Rectal smooth muscle tissue (tissue), 1 donor: Measurements from ENCODE around the gene PDSS1.

Experiments
- H3K27ac ChIP-seq: one replicate; pipeline ENCODE4 v1.7.0; 2013; ENCODE audit warnings: low read depth, low read length, inconsistent platforms
- H3K27me3 ChIP-seq: one replicate; pipeline ENCODE4 v1.7.0; 2013; ENCODE audit warnings: low read length; ENCODE audit not compliant: control insufficient read depth, insufficient read depth
- H3K36me3 ChIP-seq: one replicate; pipeline ENCODE4 v1.7.0; 2013; ENCODE audit warnings: low read length; ENCODE audit not compliant: control insufficient read depth, insufficient read depth
- H3K4me1 ChIP-seq: one replicate; pipeline ENCODE4 v1.7.0; 2013; ENCODE audit warnings: low read length; ENCODE audit not compliant: control insufficient read depth, insufficient read depth
- H3K4me3 ChIP-seq: one replicate; pipeline ENCODE4 v1.7.0; 2013; ENCODE audit warnings: low read length
- H3K9ac ChIP-seq: one replicate; pipeline ENCODE4 v1.7.0; 2013; ENCODE audit warnings: low read length

The PDSS1 gene

GRCh38 chr10:26703974-26704373 lies 6.5 kb downstream of the PDSS1 start:
- Histone ChIP-seq H3K4me1 (no peaks in the 10 kb centered on the region), H3K9ac (no peak overlapping the region), H3K27ac (no peak overlapping the region), H3K36me3 (peaks cover 7% of the 10 kb centered on the region), H3K4me3 (no peak overlapping the region), H3K27me3 (no peaks in the 10 kb centered on the region)

GRCh38 chr10:26706206-26706605 lies 8.7 kb downstream of the PDSS1 start:
- H3K27me3 ChIP-seq = no peaks in the 10 kb centered on the region
- no peak overlapping the region for H3K9ac ChIP-seq
- H3K4me1 ChIP-seq = no peaks in the 10 kb centered on the region
- H3K27ac ChIP-seq = no peak overlapping the region
- no peak overlapping the region for H3K4me3 ChIP-seq
- H3K36me3 ChIP-seq = peaks cover 7% of the 10 kb centered on the region

GRCh38 chr10:26706936-26707335 lies 9.4 kb downstream of the PDSS1 start:
- no peaks in the 10 kb centered on the region for H3K4me1 ChIP-seq
- H3K4me3 ChIP-seq = no peak overlapping the region
- H3K27me3 ChIP-seq = no peaks in the 10 kb centered on the region
- H3K36me3 ChIP-seq = peaks cover 7% of the 10 kb centered on the region
- H3K9ac ChIP-seq = no peak overlapping the region
- H3K27ac ChIP-seq = no peak overlapping the region

- no peak overlapping the region for H3K4me3 ChIP-seq
- H3K4me1 ChIP-seq = no peaks in the 10 kb centered on the region
- H3K27me3 ChIP-seq = no peaks in the 10 kb centered on the region
- H3K27ac ChIP-seq = no peak overlapping the region
- no peak overlapping the region for H3K9ac ChIP-seq
- peaks cover 5% of the 10 kb centered on the region for H3K36me3 ChIP-seq
These were observed 13.8 kb downstream of the PDSS1 start for GRCh38 chr10:26711324-26711723.

- H3K36me3 ChIP-seq = no peaks in the 10 kb centered on the region
- H3K4me1 ChIP-seq = no peaks in the 10 kb centered on the region
- H3K27me3 ChIP-seq = no peaks in the 10 kb centered on the region
- no peak overlapping the region for H3K9ac ChIP-seq
- no peak overlapping the region for H3K4me3 ChIP-seq
- no peak overlapping the region for H3K27ac ChIP-seq
These were observed 17.1 kb downstream of the PDSS1 start for GRCh38 chr10:26714415-26715136.

- Histone ChIP-seq H3K36me3 (no peaks in the 10 kb centered on the region), H3K27ac (no peak overlapping the region), H3K27me3 (no peaks in the 10 kb centered on the region), H3K4me1 (no peaks in the 10 kb centered on the region), H3K4me3 (no peak overlapping the region), H3K9ac (no peak overlapping the region)
These were observed 17.6 kb downstream of the PDSS1 start for GRCh38 chr10:26715137-26715487.

- H3K36me3 ChIP-seq = no peaks in the 10 kb centered on the region
- no peak overlapping the region for H3K9ac ChIP-seq
- no peak overlapping the region for H3K4me3 ChIP-seq
- H3K4me1 ChIP-seq = no peaks in the 10 kb centered on the region
- H3K27ac ChIP-seq = no peak overlapping the region
- no peaks in the 10 kb centered on the region for H3K27me3 ChIP-seq
These were observed 20.0 kb downstream of the PDSS1 start for GRCh38 chr10:26717476-26717875.

- H3K9ac ChIP-seq = no peak overlapping the region
- no peak overlapping the region for H3K4me3 ChIP-seq
- H3K36me3 ChIP-seq = no peaks in the 10 kb centered on the region
- no peaks in the 10 kb centered on the region for H3K4me1 ChIP-seq
- no peak overlapping the region for H3K27ac ChIP-seq
- no peaks in the 10 kb centered on the region for H3K27me3 ChIP-seq
These were observed 24.1 kb downstream of the PDSS1 start for GRCh38 chr10:26721561-26721960.

GRCh38 chr10:26723016-26723415 lies 25.5 kb downstream of the PDSS1 start:
- no peaks in the 10 kb centered on the region for H3K4me1 ChIP-seq
- H3K27me3 ChIP-seq = no peaks in the 10 kb centered on the region
- no peak overlapping the region for H3K4me3 ChIP-seq
- H3K27ac ChIP-seq = no peak overlapping the region
- peaks cover 3% of the 10 kb centered on the region for H3K36me3 ChIP-seq
- H3K9ac ChIP-seq = no peak overlapping the region

- H3K36me3 ChIP-seq = peaks cover 9% of the 10 kb centered on the region
- no peak overlapping the region for H3K9ac ChIP-seq
- H3K27ac ChIP-seq = no peak overlapping the region
These were observed 28.6 kb downstream of the PDSS1 start for GRCh38 chr10:26725837-26726727.

GRCh38 chr10:26727005-26727404 lies 29.5 kb downstream of the PDSS1 start:
- Histone ChIP-seq H3K4me1 (no peaks in the 10 kb centered on the region), H3K27ac (no peak overlapping the region), H3K9ac (no peak overlapping the region), H3K27me3 (no peaks in the 10 kb centered on the region), H3K36me3 (peaks cover 11% of the 10 kb centered on the region), H3K4me3 (no peak overlapping the region)

More at GRCh38 chr10:26725837-26726727, 28.6 kb downstream of the PDSS1 start:
- H3K27me3 ChIP-seq = no peaks in the 10 kb centered on the region
- no peaks in the 10 kb centered on the region for H3K4me1 ChIP-seq
- H3K4me3 ChIP-seq = no peak overlapping the region

- Histone ChIP-seq H3K9ac (no peak overlapping the region), H3K27ac (no peak overlapping the region), H3K27me3 (no peaks in the 10 kb centered on the region), H3K4me3 (no peak overlapping the region), H3K36me3 (peaks cover 18% of the 10 kb centered on the region), H3K4me1 (no peaks in the 10 kb centered on the region)
These were observed 31.5 kb downstream of the PDSS1 start for GRCh38 chr10:26728957-26729356.
